Skeletal muscle cell (primary cell): ENCODE results near the gene COA1.
"Not testable (repeated sequence)": the region's sequence is repeated elsewhere in the genome, so short reads cannot be mapped to it uniquely, and the experiment has no call there.

Source experiments
- DNase-seq: peaks from one replicate; pipeline ENCODE4 v3.0.0-alpha.2; 2010; ENCODE audit warnings: low read depth
- H3K4me3 ChIP-seq: 2 replicates; pipeline ENCODE4 v1.5.1; 2011; ENCODE audit warnings: low read depth, mild to moderate bottlenecking, control low read depth, low read length, moderate library complexity

The COA1 gene

DNA sequence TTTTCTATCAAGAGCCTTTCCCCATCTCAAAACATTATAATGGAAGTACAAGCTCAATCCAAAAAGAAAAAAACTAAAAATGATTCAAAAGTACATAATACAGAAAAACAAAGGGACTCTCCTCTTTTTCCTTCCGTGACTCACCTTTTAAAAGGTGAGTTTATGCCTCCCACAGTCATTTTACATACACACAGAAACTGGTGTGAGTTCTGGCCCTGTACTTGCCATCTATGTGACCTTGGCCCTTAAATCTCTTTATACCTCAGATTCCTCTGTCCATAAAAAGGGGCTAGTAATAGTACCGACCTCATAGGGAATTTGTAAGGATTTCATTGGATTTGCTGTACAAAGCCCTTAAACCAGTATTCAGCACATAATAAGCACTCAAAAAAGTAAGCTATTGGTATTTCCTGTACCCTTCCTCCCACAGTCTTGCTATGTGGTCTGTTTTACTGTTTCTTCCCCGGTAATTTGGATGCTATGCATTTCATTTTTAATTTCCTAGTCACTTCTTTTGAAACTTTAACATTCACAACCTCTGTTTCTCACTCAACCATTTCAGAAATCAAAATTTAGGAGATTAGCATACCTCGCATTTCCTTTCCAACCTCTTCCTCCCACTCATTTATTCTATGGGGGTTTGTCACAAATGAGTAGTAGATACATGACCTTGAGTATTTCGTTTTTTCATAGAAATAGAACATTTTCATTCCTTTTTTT is 107.4 kb downstream of the COA1 start:
- no peak overlapping the region for H3K4me3 ChIP-seq
- DNase-seq = no peak

DNA sequence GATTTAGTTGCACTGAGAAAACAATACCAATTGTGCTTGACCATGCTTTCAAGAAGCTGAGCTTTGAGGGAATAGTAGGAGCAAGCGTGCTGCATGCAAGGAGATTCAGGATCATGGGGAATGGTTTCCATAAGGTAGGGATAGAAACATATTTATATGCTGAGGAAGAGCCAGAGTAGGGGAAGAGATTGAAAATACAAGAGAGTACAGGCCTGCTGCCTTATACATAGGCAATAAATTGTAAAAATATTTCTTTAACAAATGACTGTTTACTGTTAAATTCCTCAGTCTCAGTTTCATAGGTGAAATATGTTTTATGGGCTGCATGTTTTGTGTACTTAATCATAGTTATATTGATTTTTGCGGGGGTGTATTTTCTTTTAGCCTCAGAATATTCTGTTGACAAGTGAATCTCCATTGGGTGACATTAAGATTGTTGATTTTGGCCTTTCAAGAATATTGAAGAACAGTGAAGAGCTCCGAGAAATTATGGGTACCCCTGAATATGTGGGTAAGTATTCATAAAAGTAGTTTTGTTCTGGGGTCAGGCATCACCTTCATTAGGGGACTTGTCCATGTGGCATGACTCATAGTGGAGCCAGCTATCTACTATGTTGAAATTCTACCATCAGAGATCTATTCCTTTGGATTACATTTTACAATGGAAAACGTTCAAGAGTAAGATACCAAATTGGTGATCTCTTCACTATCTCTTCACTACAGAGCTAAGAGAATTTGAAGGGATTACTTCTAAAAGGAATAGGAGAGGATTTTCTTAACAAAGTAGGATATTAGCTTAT is 109.9 kb downstream of the COA1 start:
- no peak overlapping the region for H3K4me3 ChIP-seq
- no peak for DNase-seq

DNA sequence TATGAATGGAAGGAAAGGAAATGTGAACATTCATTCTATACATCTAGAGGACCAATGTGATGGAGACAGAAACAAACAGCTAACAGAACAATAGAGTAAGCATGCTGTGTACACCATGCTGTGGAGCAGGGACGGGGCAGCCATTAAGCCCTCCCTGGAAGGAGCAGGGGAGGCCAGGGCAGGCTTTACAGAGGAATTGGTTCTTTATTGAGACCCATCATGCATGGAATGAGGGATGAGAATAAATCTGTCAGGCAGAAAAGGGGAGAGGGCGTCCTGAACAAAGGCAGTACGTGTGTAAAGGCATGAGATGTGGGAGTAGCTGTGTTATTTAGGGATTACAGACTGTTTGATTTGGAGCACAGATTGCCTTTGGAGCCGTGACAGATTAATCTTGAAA is 111.2 kb downstream of the COA1 start:
- no peak overlapping the region for H3K4me3 ChIP-seq
- no peak for DNase-seq

- DNase-seq = no peak
- no peak overlapping the region for H3K4me3 ChIP-seq
Measured at GRCh38 chr7:43616977-43617376, 112.3 kb downstream of the COA1 start.

DNA sequence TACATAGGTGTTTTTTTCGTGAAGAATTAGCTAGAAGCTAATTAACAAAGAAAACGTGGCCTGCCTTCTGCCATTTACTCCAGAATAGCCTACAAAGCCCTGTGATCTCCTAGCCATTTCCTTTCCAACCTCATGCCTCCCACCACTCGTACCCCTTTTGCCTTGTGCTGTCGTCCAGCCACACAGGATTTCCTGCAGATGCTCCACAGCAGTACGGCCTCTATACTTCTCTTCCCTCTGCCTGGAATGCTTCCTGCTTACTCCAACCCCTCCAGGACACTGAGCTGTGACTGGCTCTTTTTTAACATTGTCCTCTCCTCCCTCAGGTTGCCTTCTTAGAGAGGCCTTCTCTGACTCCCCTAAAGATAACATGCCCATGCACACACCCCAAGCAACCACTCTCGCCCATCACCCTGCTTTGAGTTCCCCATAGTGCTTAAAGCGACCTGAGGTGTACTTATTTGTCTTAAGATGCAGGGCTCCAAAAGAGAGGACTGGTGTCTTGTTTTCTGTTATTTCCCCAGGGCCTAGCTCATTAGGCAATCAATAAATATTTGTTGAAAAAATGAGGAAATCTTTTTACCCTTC is 113.7 kb downstream of the COA1 start:
- H3K4me3 ChIP-seq = no peak overlapping the region
- no peak for DNase-seq

- H3K4me3 ChIP-seq = no peak overlapping the region
- DNase-seq = peak; percentile 25
Measured at GRCh38 chr7:43612599-43613589, 116.4 kb downstream of the COA1 start.

DNA sequence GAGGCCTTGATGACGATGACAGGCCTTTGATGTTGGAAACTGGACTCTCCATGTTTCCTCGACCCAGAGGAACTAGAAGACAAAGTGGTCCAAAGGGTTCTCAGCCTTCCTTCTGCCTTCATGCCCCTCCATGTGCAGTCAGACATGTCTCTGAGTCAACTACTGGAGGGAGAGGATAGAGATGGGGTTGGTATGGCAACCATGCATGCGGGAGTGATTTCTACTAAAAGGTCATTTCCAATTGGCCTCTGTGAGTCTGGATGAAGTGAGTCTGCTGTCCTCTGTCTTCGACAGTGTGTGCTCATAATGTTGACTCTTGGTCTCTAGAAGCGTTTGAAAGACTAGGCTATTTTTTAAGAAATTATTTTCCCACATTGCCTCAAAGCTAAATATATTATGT is 117.2 kb downstream of the COA1 start:
- H3K4me3 ChIP-seq = no peak overlapping the region
- no peak for DNase-seq

GRCh38 chr7:43609097-43609496 is 120.2 kb downstream of the COA1 start:
- DNase-seq = no peak
- no peak overlapping the region for H3K4me3 ChIP-seq

DNA sequence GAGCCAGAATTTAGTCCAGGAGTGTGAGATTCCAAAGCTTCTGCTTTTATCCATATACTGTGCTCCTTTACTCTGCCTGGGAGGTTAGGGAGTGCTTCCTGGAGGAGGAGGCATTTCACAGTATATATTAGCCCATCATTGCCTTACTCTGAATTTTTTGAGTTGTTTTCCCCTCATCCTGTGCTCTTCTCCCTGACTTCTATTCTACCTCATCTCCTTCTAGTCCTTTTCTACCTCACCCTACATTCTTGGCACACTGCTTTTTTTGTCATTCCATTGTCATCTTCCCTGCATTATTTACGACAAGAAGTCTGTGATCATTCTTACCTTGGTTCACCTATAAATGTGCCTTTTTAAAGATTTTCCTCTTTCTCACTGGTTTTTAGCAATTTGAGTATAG is 125.1 kb downstream of the COA1 start:
- H3K4me3 ChIP-seq = no peak overlapping the region
- DNase-seq = no peak

DNA sequence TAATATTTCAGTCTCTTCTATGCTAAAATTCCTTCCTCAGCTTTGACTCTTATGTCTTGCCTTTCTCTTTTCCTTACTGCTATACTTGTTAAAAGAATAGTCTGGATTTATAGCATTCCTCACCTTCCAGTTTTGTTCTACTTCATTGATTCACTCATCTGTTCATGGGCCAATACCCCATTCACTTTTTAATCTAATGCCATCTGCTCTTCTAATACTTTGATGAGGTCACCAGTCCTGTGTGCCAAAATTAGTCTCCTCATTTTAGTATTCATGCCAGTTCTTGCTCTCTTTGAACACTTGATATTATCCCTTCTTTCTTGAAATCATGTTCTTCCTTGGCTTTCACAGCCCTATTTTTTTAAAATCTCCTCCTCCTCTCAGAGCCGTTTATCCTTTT is 127.1 kb downstream of the COA1 start:
- no peak for DNase-seq
- no peak overlapping the region for H3K4me3 ChIP-seq

DNA sequence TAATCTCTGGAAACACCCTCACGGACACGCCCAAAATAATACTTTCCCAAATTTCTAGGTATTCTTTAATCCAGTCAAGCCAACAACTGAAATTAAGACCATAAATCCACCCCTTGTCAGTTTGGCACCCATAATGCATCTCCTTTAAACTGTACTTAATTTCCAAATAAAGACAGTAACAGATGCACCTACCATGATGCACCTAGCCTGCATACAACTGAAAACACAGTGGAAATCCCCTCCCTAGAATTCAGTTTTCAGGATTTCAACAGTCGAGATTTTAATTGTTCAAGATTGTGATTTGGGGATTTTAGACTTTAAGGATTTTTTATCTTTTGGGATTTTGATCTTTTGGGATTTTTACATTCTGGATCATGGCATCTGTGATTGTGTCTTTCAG is 129.3 kb downstream of the COA1 start:
- no peak overlapping the region for H3K4me3 ChIP-seq
- no peak for DNase-seq

DNA sequence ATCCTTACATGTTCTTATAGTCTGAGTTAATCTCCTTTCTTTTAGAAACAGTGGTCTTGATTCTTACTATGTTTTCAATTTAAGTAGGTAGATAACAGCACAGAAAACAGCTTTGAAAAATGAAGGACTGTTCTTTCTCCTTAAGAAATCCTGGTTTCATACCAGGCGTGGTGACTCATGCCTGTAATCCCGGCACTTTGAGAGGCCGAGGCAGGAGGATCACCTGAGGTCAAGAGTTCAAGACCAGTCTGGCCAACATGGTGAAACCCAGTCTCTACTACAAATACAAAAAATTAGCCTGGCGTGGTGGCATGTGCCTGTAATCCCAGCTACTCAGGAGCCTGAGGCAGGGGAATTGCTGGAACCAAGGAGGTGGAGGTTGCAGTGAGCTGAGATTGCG is 132.9 kb downstream of the COA1 start:
- DNase-seq, H3K4me3 ChIP-seq: not testable (repeated sequence)

DNA sequence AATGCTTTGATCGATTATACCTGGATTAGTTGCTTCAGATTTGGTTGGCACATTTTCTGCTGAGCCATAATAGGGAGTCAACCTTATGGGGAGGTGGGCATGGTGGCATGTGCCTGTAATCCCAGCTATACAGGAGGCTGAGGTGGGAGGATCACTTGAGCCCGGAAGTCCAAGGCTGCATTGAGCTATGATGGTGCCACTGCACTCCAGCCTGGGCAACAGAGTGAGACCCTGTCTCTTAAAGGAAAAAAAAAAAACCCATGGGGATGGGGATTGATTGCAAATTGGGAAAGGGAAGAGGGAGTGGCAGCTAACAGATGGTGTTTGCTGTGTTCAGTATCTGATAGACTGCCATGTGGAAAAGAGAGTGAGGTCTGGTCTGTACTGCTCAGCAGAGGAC is 135.3 kb downstream of the COA1 start:
- H3K4me3 ChIP-seq = no peak overlapping the region
- no peak for DNase-seq

GRCh38 chr7:43593010-43593409 is 136.3 kb downstream of the COA1 start:
- no peak for DNase-seq
- H3K4me3 ChIP-seq = no peak overlapping the region

GRCh38 chr7:43592326-43592725 is 137.0 kb downstream of the COA1 start:
- no peak overlapping the region for H3K4me3 ChIP-seq
- DNase-seq = no peak

DNA sequence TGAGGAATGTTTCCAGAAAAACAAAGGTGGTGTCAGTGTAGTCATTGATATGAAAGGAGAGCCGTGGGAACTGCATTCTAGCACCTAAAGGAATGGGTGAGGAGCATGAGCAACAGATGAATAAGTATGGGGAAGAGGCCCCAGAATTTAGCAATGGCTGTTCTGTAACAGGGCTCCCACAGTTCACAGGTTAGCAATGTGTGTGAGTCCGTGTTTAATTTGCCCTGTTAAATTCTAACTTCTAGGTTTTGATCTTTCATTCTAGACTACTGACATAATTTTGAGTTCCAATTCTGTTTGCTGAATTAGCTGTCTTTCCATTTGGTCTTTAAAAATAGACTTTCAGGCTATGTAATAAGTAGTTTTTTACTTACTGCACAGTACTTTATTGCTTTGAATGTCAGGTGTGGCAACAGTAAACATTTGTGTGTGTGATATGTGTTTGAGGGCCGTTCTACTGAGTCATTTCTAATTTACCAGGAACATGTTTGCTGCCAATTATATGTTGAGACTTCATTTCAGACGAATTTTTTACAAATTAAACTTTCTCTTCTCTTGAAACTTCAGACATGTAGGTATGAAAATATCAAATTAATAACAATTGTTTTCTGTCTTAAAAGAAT is 137.7 kb downstream of the COA1 start:
- no peak overlapping the region for H3K4me3 ChIP-seq
- no peak for DNase-seq

GRCh38 chr7:43590862-43591557 is 138.3 kb downstream of the COA1 start:
- DNase-seq = no peak
- H3K4me3 ChIP-seq = no peak overlapping the region

GRCh38 chr7:43589728-43590127 is 139.6 kb downstream of the COA1 start:
- no peak overlapping the region for H3K4me3 ChIP-seq
- DNase-seq = no peak
